HCT116 (cell line): Measurements from ENCODE around the gene ILDR2. TPM values are rescaled to one million over a fixed set of nuclear protein-coding genes. Genes with fewer than 3 reads are reported as not detected.

Experiments
- ATAC-seq: fragments of 200-7000 bp; cut with Tn5 transposase; 2 replicates; pipeline ENCODE4 v1.9.1; 2020; ENCODE audit warnings: mild to moderate bottlenecking, moderate library complexity
- BruUV-seq: library from RNA; stranded (reverse); fragments of 400-500 nt; replicated peaks from 2 replicates; lab custom pipeline; 2021; lab: Mats Ljungman, UMichigan
- CTCF ChIA-PET: fragments of 300-600 bp; sonication (Branson Sonifier 250); formaldehyde crosslinking; loops from one replicate; lab custom pipeline; 2021; ENCODE audit warnings: antibody characterized with exemption; lab: Charles Lee
- POLR2A ChIA-PET: fragments of 300-600, 350-600 bp; sonication (Branson Sonifier 250); formaldehyde crosslinking; loops from one replicate; lab custom pipeline; 2021; ENCODE audit warnings: antibody characterized with exemption; lab: Charles Lee
- RAD21 ChIA-PET, 2 experiments: fragments of 300-600 bp; sonication (Branson Sonifier 250); formaldehyde crosslinking; loops; one replicate each; lab custom pipeline; 2023; ENCODE audit warnings: low total read pairs in 2 of 2; ENCODE audit not compliant: uncharacterized antibody in 2 of 2, unreplicated experiment in 2 of 2, low non-redundant PET in 1 of 2; lab: Charles Lee
- DNase-seq: peaks from one replicate; pipeline ENCODE4 v3.0.0-alpha.2; 2010; ENCODE audit warnings: low read depth, low spot score
- H2AFZ ChIP-seq: fragments of 200-600 bp; shearing (Covaris generic), sonication (generic); 2 replicates; pipeline ENCODE4 v1.6.1; 2017; ENCODE audit warnings: low read depth, mixed run types, mixed read lengths, antibody characterized with exemption, low read length; ENCODE audit not compliant: poor library complexity, severe bottlenecking
- H3K27ac ChIP-seq: 2 replicates; pipeline ENCODE4 v1.5.1; 2012; ENCODE audit warnings: low read depth, low read length
- H3K27me3 ChIP-seq: fragments of 200-600 bp; sonication (generic); 2 replicates; pipeline ENCODE4 v1.6.1; 2016; ENCODE audit warnings: mixed run types, low read length, mixed read lengths; ENCODE audit not compliant: insufficient read depth
- H3K36me3 ChIP-seq, 2 experiments: fragments of 200-500 bp in 1 of 2; fragments of 200-600 bp in 1 of 2; sonication (Bioruptor generic) in 1 of 2; sonication (generic) in 1 of 2; 2 replicates each; pipeline versions ENCODE4 v1.5.1 to v1.6.1; 2014 to 2016; ENCODE audit warnings: low read length in 2 of 2, inconsistent platforms in 1 of 2, mixed read lengths in 1 of 2, mixed run types in 1 of 2; ENCODE audit not compliant: insufficient read depth in 2 of 2, control insufficient read depth in 1 of 2
- H3K4me1 ChIP-seq, 2 experiments: fragments of 200-600 bp in 1 of 2; sonication (generic) in 1 of 2; 2 replicates each; pipeline versions ENCODE4 v1.5.1 to v1.6.1; 2012 to 2017; ENCODE audit warnings: low read length in 2 of 2, inconsistent platforms in 1 of 2, mild to moderate bottlenecking in 1 of 2, mixed read lengths in 1 of 2, mixed run types in 1 of 2, moderate library complexity in 1 of 2; ENCODE audit not compliant: insufficient read depth in 2 of 2, control insufficient read depth in 1 of 2
- H3K4me2 ChIP-seq: fragments of 200-600 bp; sonication (generic); 2 replicates; pipeline ENCODE4 v1.6.1; 2017; ENCODE audit warnings: mixed run types, low read length, mixed read lengths
- H3K4me3 ChIP-seq, 2 experiments: fragments of 200-600 bp in 1 of 2; sonication (generic) in 1 of 2; replicated peaks in 1 of 2; 2 replicates each; pipeline ENCODE4 v1.5.1; 2011 to 2016; ENCODE audit warnings: low read length in 2 of 2, control low read depth in 1 of 2, low read depth in 1 of 2, mild to moderate bottlenecking in 1 of 2, mixed read lengths in 1 of 2, mixed run types in 1 of 2
- H3K79me2 ChIP-seq: fragments of 200-600 bp; sonication (generic); 2 replicates; pipeline ENCODE4 v1.6.1; 2017; ENCODE audit warnings: mild to moderate bottlenecking, mixed run types, low read length, moderate library complexity, mixed read lengths; ENCODE audit not compliant: insufficient read depth
- H3K9ac ChIP-seq: fragments of 200-600 bp; sonication (generic); 2 replicates; pipeline ENCODE4 v1.6.1; 2016; ENCODE audit warnings: low read length, mixed read lengths
- H3K9me2 ChIP-seq: fragments of 200-600 bp; sonication (generic), shearing (Covaris generic); 2 replicates; pipeline ENCODE4 v1.6.1; 2017; ENCODE audit warnings: mixed run types, mild to moderate bottlenecking, moderate library complexity; ENCODE audit not compliant: insufficient read depth
- H3K9me3 ChIP-seq, 2 experiments: fragments of 200-500 bp in 1 of 2; fragments of 200-600 bp in 1 of 2; sonication (Bioruptor generic) in 1 of 2; sonication (generic) in 1 of 2; 2 replicates each; pipeline ENCODE4 v1.6.1; 2014 to 2017; ENCODE audit warnings: low read length in 2 of 2, mixed read lengths in 2 of 2, inconsistent platforms in 1 of 2, low read depth in 1 of 2, mild to moderate bottlenecking in 1 of 2, mixed run types in 1 of 2, moderate library complexity in 1 of 2; ENCODE audit not compliant: control insufficient read depth in 1 of 2, insufficient read depth in 1 of 2
- H4K20me1 ChIP-seq: fragments of 200-600 bp; sonication (generic), shearing (Covaris generic); 2 replicates; pipeline ENCODE4 v1.6.1; 2017; ENCODE audit warnings: mixed run types, mild to moderate bottlenecking, moderate library complexity; ENCODE audit not compliant: insufficient read depth
- CBX3 ChIP-seq: IDR thresholded peaks from 2 replicates; pipeline ENCODE4 v1.6.1; 2012; ENCODE audit warnings: low read depth
- EGR1 ChIP-seq: IDR thresholded peaks from 2 replicates; pipeline ENCODE4 v1.6.1; 2012; ENCODE audit warnings: low read depth
- MAX ChIP-seq: IDR thresholded peaks from 2 replicates; pipeline ENCODE4 v1.6.1; 2012
- RAD21 ChIP-seq: IDR thresholded peaks from 2 replicates; pipeline ENCODE4 v1.6.1; 2012; ENCODE audit warnings: low read depth, mild to moderate bottlenecking
- REST ChIP-seq: IDR thresholded peaks from 2 replicates; pipeline ENCODE4 v1.6.1; 2012; ENCODE audit warnings: low read depth
- ZFX ChIP-seq: fragments of 450-650 bp; IDR thresholded peaks from 2 replicates; pipeline ENCODE4 v1.6.1; 2017
- intact Hi-C: fragments of 100-400 bp; cut with micrococcal nuclease; formaldehyde crosslinking; loops from 2 replicates; pipeline ENCODE4 v1.10.0; 2022
- total RNA-seq: library from RNA; stranded (reverse); gene quantifications from one replicate; pipeline ENCODE4 v1.2.1, GENCODE V29; 2021; ENCODE audit not compliant: unreplicated experiment
- TF ChIP-seq, protein P1 (sequence below): IDR thresholded peaks from 2 replicates; pipeline ENCODE4 v1.6.1; 2011; ENCODE audit warnings: mild to moderate bottlenecking, low read length, moderate library complexity; ENCODE audit not compliant: insufficient replicate concordance; ENCODE audit errors: extremely low read depth

ILDR2 gene
- total RNA-seq, 1 experiment from 2014 or later = 2.4 TPM

GRCh38 chr1:166870584-166870983, 104.8 kb downstream of the ILDR2 start:
- ChIA-PET RAD21 (no interaction called here), POLR2A (no interaction called here), CTCF (no interaction called here)
- H3K9ac ChIP-seq = no peak overlapping the region
- H3K27ac ChIP-seq = no peak overlapping the region
- peaks cover 10 to 11% of the 10 kb centered on the region in 2 experiments; a peak in 3 of 4 replicates for H3K4me1 ChIP-seq
- TF ChIP-seq ZFX = no peak
- no peak for TF ChIP-seq MAX
- no peak for TF ChIP-seq EGR1
- no peak for TF ChIP-seq REST
- TF ChIP-seq, protein P1, sequence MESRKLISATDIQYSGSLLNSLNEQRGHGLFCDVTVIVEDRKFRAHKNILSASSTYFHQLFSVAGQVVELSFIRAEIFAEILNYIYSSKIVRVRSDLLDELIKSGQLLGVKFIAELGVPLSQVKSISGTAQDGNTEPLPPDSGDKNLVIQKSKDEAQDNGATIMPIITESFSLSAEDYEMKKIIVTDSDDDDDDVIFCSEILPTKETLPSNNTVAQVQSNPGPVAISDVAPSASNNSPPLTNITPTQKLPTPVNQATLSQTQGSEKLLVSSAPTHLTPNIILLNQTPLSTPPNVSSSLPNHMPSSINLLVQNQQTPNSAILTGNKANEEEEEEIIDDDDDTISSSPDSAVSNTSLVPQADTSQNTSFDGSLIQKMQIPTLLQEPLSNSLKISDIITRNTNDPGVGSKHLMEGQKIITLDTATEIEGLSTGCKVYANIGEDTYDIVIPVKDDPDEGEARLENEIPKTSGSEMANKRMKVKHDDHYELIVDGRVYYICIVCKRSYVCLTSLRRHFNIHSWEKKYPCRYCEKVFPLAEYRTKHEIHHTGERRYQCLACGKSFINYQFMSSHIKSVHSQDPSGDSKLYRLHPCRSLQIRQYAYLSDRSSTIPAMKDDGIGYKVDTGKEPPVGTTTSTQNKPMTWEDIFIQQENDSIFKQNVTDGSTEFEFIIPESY = no peak
- TF ChIP-seq RAD21 = no peak
- TF ChIP-seq CBX3 = no peak
- no peak overlapping the region for H2AFZ ChIP-seq
- DNase-seq = no peak
- H3K9me2 ChIP-seq = no peaks in the 10 kb centered on the region
- H3K36me3 ChIP-seq = peaks cover 9 to 18% of the 10 kb centered on the region in 2 experiments; a peak in 3 of 4 replicates
- no peaks in the 10 kb centered on the region for H3K27me3 ChIP-seq
- intact Hi-C loops = no loop called here
- BruUV-seq = no TSS peak
- H3K4me2 ChIP-seq = no peak overlapping the region
- no peak for ATAC-seq
- peaks cover 92% of the 10 kb centered on the region for H3K79me2 ChIP-seq
- H4K20me1 ChIP-seq = 0 out of 2 replicates have a peak, but pooled peaks cover 6% of the 10 kb centered on the region
- H3K4me3 ChIP-seq = no peak overlapping the region
- H3K9me3 ChIP-seq = no peaks in the 10 kb centered on the region
